K562 (cell line): ENCODE measurements around the gene PGD. TPM values are rescaled to one million over a fixed set of nuclear protein-coding genes. Genes with fewer than 3 reads are reported as not detected.

Experiments used
- CHAMP1 ChIP-seq: fragments of 450-650 bp; IDR thresholded peaks from 2 replicates; pipeline ENCODE4 v1.6.1; 2016; ENCODE audit warnings: mild to moderate bottlenecking
- CHCHD3 ChIP-seq: fragments of 250-450 bp; sonication (Bioruptor Pico); IDR thresholded peaks from 2 replicates; pipeline ENCODE4 v2.1.2; 2022; ENCODE audit warnings: mild to moderate bottlenecking
- ZNF311 ChIP-seq: fragments of 250-450 bp; sonication (Bioruptor Pico); IDR thresholded peaks from 2 replicates; pipeline ENCODE4 v1.4.0; 2020; ENCODE audit warnings: mild to moderate bottlenecking, moderate library complexity
- ZNF639 ChIP-seq, 2 experiments: fragments of 200-800 bp in 1 of 2; sonication (Bioruptor generic) in 1 of 2; sonication (generic) in 1 of 2; formaldehyde crosslinking in 1 of 2; IDR thresholded peaks in 1 of 2; conservative IDR thresholded peaks in 1 of 2; 2 replicates each; pipeline versions ENCODE4 v1.5.0 to v1.6.1; 2016 to 2020; ENCODE audit warnings: missing compliant biosample characterization in 1 of 2, missing genetic modification characterization in 1 of 2, missing genetic modification reagents in 1 of 2
- polyA plus RNA-seq, 8 experiments: library from polyadenylated mRNA; depleted of rRNA in 4 of 8; stranded (reverse) in 5 of 8; unstranded in 3 of 8; fragments of >200 nt; fragmentation: Nextera tagmentation in 2 of 8; fragmentation: Illumina TruSeq in 1 of 8; extraction: Ambion mirVana in 2 of 8; extraction: Trizol in 1 of 8; gene quantifications; 2 replicates each; pipeline versions ENCODE4 v1.2.1 to v1.2.3, GENCODE V29; 2011 to 2014; ENCODE audit warnings: inconsistent platforms in 1 of 8, missing spikeins in 1 of 8
- total RNA-seq, 7 experiments: library from RNA; depleted of rRNA in 6 of 7; stranded (reverse); fragments of >200 nt in 6 of 7; fragmentation: Illumina TruSeq in 2 of 7; extraction: Trizol in 2 of 7; gene quantifications; 2 replicates each; pipeline versions ENCODE4 v1.2.1 to v1.2.3, GENCODE V29; 2011 to 2021; ENCODE audit warnings: low replicate concordance in 1 of 7
- TF ChIP-seq, protein P1 (sequence below), 2 experiments: fragments of 450-650 bp; IDR thresholded peaks; 2 replicates each; pipeline ENCODE4 v1.6.1; 2016

The PGD gene
- total and polyA plus RNA-seq, 9 of the 15 experiments (the other 6 are each of a cell fraction or from before 2014, with no cell fraction given), result 177 to 542 (median 270) TPM

- TF ChIP-seq CHCHD3 (0 out of 2 replicates have a peak, but pooled peaks have one; percentile 30), ZNF639 (CRISPR knock-in tag; conservative IDR thresholded peaks at IDR 0.05 in 1 of 2, IDR thresholded peaks at IDR 0.05 in 1 of 2) (no peak), CHAMP1 (no peak; the same call in 1 of the 2 replicates), ZNF311 (no peak)
- TF ChIP-seq, protein P1, sequence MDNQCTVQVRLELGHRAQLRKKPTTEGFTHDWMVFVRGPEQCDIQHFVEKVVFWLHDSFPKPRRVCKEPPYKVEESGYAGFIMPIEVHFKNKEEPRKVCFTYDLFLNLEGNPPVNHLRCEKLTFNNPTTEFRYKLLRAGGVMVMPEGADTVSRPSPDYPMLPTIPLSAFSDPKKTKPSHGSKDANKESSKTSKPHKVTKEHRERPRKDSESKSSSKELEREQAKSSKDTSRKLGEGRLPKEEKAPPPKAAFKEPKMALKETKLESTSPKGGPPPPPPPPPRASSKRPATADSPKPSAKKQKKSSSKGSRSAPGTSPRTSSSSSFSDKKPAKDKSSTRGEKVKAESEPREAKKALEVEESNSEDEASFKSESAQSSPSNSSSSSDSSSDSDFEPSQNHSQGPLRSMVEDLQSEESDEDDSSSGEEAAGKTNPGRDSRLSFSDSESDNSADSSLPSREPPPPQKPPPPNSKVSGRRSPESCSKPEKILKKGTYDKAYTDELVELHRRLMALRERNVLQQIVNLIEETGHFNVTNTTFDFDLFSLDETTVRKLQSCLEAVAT (IDR thresholded peaks at IDR 0.05), result peak in 1 of 2 experiments; percentile 92; a peak in 2 of 4 replicates
- TF ChIP-seq, all 486 proteins: peak for 87
Measured at GRCh38 chr1:10459184-10459583, 60.3 kb downstream of the PGD start (continued).
